Ovary (tissue), 9 donors: Measurements from ENCODE around the gene MICAL2. TPM values are rescaled to one million over a fixed set of nuclear protein-coding genes. Genes with fewer than 3 reads are reported as not detected.

Source experiments
- DNase-seq, 5 donors: peaks; one replicate each; pipeline ENCODE4 v3.0.0-alpha.2; 2019 to 2020
- H3K27ac ChIP-seq, 2 donors: fragments of 200-600 bp; one replicate each; pipeline versions ENCODE4 v1.5.1 to v1.8.0; 2019 to 2022
- H3K27me3 ChIP-seq: fragments of 200-600 bp; one replicate; pipeline ENCODE4 v1.8.0; 2022
- H3K36me3 ChIP-seq: fragments of 200-600 bp; sonication (generic); one replicate; pipeline ENCODE4 v1.5.1; 2019
- H3K4me1 ChIP-seq: one replicate; pipeline ENCODE4 v1.8.1; 2013; ENCODE audit warnings: mild to moderate bottlenecking, moderate library complexity; ENCODE audit not compliant: insufficient read depth
- H3K4me3 ChIP-seq: fragments of 200-600 bp; sonication (generic); one replicate; pipeline ENCODE4 v1.5.1; 2017
- H3K9me3 ChIP-seq, 2 donors: fragments of 200-600 bp in 1 of 2; sonication (generic) in 1 of 2; one replicate each; pipeline versions ENCODE4 v1.5.1 to v1.8.1; 2013 to 2019; ENCODE audit warnings: mild to moderate bottlenecking in 1 of 2, moderate library complexity in 1 of 2
- EP300 ChIP-seq: sonication (generic); formaldehyde crosslinking; IDR thresholded peaks from one replicate; pipeline ENCODE4 v1.6.1; 2017; ENCODE audit warnings: antibody characterized with exemption
- POLR2A ChIP-seq: fragments of 450-650 bp; IDR thresholded peaks from one replicate; pipeline ENCODE4 v1.6.1; 2017; ENCODE audit warnings: antibody characterized with exemption, mild to moderate bottlenecking, moderate library complexity
- WGBS, 3 donors: extraction: QIAGEN DNeasy Blood & Tissue Kit in 1 of 3; methylation state at CpG; one replicate each; pipeline versions ENCODE4 v1.1.5 to v1.1.7; 2013 to 2017; 5-methylcytosine and 5-hydroxymethylcytosine counted together
- intact Hi-C, 4 donors: fragments of 100-400 bp; cut with DNase I; formaldehyde crosslinking; loops; one replicate each; pipeline versions ENCODE4 v1.11.0 to v1.15.1; 2022 to 2023
- polyA plus RNA-seq, 2 donors: library from polyadenylated mRNA; stranded (reverse); fragments of 200-250 nt in 1 of 2; fragments of 350-450 nt in 1 of 2; fragmentation: Illumina TruSeq in 1 of 2; extraction: RNeasy Lipid Tissue Mini Kit (QIAGEN cat#74804) in 1 of 2; gene quantifications; one replicate each; pipeline ENCODE4 v1.2.3, GENCODE V29; 2013 to 2014
- total RNA-seq, 7 donors: library from RNA; depleted of rRNA in 2 of 7; stranded (reverse); fragments of >200 nt in 2 of 7; fragmentation: NEBNext Ultra II Directional in 3 of 7; extraction: Animal tissue kit (Norgen Biotek cat#: 25700) in 3 of 7; gene quantifications; one replicate each; pipeline versions ENCODE4 v1.1.0 to v1.2.4, GENCODE V29; 2016 to 2023
- TF ChIP-seq, protein P1 (sequence below), 3 donors: fragments of 450-650 bp in 2 of 3; fragments of 200-600 bp in 1 of 3; IDR thresholded peaks; one replicate each; pipeline versions ENCODE4 v1.5.1 to v1.8.0; 2016 to 2022; ENCODE audit warnings: antibody characterized with exemption in 3 of 3, mild to moderate bottlenecking in 1 of 3
- donor health status: DM: no; HTN: no; CAD: no; lungs with moderate emphysema.
- donor health status: DM: no; HTN: no; CAD: no.
- donor health status: Bipolar disorder and iron deficiency.
- donor health status: DM: yes; HTN: yes; CAD: no.
- donor health status: DM: no; HTN: no; CAD: no.
- donor health status: DM: yes; HTN: yes; CAD: no.

MICAL2 gene
- total and polyA plus RNA-seq, 9 donors = 10.7 to 73.6 (median 32.5) TPM

DNA sequence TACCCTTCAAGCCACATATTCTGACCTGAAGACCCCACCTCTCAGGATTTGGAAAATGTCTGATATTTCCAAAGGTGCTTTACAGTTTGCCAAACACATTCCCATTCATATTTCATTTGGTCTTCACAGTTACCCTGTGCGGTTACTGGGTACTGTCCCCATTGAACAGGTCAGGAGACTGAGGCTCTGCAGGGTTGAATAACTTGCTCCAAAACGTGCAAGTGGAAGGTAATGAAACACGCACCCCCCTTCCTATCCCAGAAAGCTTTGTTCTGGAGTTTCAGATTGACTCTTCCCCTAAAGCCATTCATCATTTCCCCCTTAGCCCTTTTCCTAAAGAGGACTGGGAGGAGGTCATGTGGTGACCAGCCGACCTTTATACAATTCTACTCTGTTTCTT lies 18.8 kb downstream of the MICAL2 start:
- TF ChIP-seq, protein P1, sequence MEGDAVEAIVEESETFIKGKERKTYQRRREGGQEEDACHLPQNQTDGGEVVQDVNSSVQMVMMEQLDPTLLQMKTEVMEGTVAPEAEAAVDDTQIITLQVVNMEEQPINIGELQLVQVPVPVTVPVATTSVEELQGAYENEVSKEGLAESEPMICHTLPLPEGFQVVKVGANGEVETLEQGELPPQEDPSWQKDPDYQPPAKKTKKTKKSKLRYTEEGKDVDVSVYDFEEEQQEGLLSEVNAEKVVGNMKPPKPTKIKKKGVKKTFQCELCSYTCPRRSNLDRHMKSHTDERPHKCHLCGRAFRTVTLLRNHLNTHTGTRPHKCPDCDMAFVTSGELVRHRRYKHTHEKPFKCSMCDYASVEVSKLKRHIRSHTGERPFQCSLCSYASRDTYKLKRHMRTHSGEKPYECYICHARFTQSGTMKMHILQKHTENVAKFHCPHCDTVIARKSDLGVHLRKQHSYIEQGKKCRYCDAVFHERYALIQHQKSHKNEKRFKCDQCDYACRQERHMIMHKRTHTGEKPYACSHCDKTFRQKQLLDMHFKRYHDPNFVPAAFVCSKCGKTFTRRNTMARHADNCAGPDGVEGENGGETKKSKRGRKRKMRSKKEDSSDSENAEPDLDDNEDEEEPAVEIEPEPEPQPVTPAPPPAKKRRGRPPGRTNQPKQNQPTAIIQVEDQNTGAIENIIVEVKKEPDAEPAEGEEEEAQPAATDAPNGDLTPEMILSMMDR (IDR thresholded peaks at IDR 0.05) = no peak
- no peak for TF ChIP-seq POLR2A
- TF ChIP-seq EP300 = no peak
- H3K9me3 ChIP-seq = no peaks in the 10 kb centered on the region
- no peak for DNase-seq
- intact Hi-C loops = no loop called here
- no peaks in the 10 kb centered on the region for H3K4me1 ChIP-seq
- H3K27ac ChIP-seq = no peak overlapping the region
- WGBS, 3 donors = 85 to 93% (median 88%) methylated on average over 4 of the region's 4 CpGs
- no peak overlapping the region for H3K4me3 ChIP-seq
- no peaks in the 10 kb centered on the region for H3K27me3 ChIP-seq
- H3K36me3 ChIP-seq = no peaks in the 10 kb centered on the region

DNA sequence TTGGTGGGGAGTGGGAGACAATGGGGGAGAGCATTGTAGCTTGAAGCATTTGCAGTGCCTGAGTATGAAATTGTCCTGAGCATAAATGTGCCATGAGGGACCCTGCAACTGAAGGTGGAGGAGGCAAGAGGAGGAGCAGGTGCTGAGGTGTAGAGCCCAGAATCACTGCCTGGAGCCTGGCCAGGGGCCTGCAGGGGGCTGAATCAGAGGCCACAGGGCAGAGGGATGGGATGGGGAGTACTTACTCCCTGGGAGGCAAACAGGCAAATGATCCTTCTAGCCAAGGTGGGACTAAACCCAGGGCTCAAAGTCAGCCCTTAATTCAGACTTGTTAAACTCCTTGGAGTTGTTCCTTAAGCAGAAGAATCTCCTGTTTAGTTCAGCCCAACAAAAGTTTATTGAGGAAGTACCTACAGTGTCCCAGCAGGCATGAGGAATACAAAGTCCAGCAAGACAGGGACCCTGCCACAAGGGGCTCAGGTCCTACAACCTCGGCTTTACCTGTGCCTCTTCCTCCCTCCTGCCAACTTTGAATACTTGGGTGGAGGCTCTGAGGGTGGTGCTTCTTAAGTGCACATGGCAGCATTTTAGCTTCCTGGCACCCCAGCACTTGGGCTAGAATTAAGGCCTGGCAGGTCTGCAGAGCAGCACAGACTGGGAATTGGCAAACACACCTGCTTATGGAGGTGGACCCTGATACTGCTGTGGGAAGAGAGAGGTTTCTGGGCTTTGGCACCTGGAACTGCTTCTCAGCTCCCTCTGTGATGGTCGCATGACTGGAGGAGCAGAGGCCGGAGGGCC lies 20.0 kb downstream of the MICAL2 start:
- Histone ChIP-seq H3K4me3 (no peak overlapping the region), H3K27ac (no peak overlapping the region), H3K4me1 (no peaks in the 10 kb centered on the region), H3K27me3 (no peaks in the 10 kb centered on the region), H3K36me3 (no peaks in the 10 kb centered on the region), H3K9me3 (no peaks in the 10 kb centered on the region)
- TF ChIP-seq POLR2A (no peak), EP300 (no peak)
- TF ChIP-seq, protein P1 (IDR thresholded peaks at IDR 0.05) = no peak
- 97 to 99% (median 97%) methylated on average over 3 of the region's 3 CpGs for WGBS, 3 donors
- intact Hi-C loops = no loop called here
- no peak for DNase-seq

DNA sequence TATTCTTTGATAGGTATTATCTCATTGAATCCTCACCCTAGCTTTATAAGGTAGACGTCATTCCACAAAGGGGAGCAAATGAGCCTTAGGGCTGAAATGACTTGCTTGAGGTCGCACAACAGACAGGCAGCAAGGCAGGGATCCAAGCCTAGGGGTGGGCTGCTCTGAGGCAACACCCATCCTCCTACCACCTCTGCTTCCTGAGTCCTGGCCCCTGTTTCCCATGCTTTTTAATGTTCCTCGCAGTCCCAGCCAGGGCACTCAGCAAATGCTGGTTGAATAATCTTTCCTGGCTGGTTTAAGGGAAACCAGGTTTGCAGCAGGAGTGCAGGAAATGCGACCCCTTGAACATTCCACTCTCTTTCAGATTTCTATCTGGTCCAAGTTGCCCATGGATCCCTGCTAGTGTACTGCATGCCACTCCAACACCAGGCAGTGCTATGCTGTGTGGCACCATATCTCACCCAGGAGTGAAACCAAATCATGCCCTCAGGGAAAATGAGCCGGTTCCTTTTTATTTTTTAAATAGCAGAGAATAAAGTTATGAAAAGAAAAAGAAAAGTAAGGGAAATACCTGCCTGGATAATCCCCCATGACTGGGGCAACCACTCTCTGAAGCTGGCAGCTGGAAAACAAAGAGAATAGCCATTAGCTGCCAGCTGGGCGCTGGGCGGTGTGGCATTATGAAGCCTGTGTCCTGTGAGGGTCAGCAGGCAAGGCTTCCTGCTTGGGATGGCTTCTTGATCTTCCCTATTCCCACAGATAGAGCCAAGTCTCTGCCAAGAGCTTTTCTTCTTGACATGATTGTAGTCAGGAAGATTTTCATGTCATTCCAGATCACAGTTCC lies 21.8 kb downstream of the MICAL2 start:
- Histone ChIP-seq H3K27ac (no peak overlapping the region), H3K27me3 (no peaks in the 10 kb centered on the region), H3K4me1 (no peaks in the 10 kb centered on the region), H3K9me3 (no peaks in the 10 kb centered on the region), H3K36me3 (no peaks in the 10 kb centered on the region), H3K4me3 (no peak overlapping the region)
- no peak for TF ChIP-seq POLR2A
- 72 to 84% (median 78%) methylated on average over 7 of the region's 7 CpGs for WGBS, 3 donors
- intact Hi-C loops = no loop called here
- no peak for DNase-seq

DNA sequence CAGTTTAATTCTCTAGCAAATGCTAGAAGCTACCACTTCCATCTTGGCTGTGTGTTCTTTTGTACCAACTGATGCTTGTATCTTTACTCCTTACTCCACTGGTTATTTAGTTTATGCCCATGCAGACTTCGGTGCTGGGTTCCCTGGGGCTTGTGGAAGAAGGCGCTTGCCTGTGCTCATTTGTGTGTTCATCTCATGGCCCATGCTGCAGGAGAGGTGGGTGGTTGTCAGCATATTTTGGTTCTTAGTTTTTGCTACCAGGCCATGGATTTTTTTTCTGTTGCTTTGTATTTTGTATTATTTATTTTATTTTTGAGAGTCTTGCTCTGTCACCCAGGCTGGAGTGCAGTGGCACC lies 22.4 kb downstream of the MICAL2 start:
- no peaks in the 10 kb centered on the region for H3K4me1 ChIP-seq
- TF ChIP-seq POLR2A (no peak), EP300 (no peak)
- TF ChIP-seq, protein P1 (IDR thresholded peaks at IDR 0.05) = no peak
- intact Hi-C loops = no loop called here
- DNase-seq = no peak
- no peaks in the 10 kb centered on the region for H3K27me3 ChIP-seq
- H3K27ac ChIP-seq = no peak overlapping the region
- WGBS, 3 donors = 93 to 100% (median 98%) methylated on average over 2 of the region's 2 CpGs
- no peaks in the 10 kb centered on the region for H3K9me3 ChIP-seq
- no peaks in the 10 kb centered on the region for H3K36me3 ChIP-seq
- no peak overlapping the region for H3K4me3 ChIP-seq
